GM12878 (cell line): Measurements from ENCODE around the gene SPAG9.

Source experiments
- CTCF ChIP-seq, 3 experiments: IDR thresholded peaks in 2 of 3; conservative IDR thresholded peaks in 1 of 3; 2 replicates each; pipeline ENCODE4 v1.5.1; 2011; ENCODE audit warnings: low read depth in 3 of 3, low read length in 3 of 3, mild to moderate bottlenecking in 3 of 3, control low read depth in 2 of 3, moderate library complexity in 2 of 3, inconsistent platforms in 1 of 3, mixed read lengths in 1 of 3; ENCODE audit not compliant: control insufficient read depth in 2 of 3, insufficient read depth in 1 of 3; ENCODE audit errors: extremely low read depth in 1 of 3
- POLR2AphosphoS5 ChIP-seq: IDR thresholded peaks from 2 replicates; pipeline ENCODE4 v1.6.1; 2011; ENCODE audit warnings: mild to moderate bottlenecking, low read length, inconsistent platforms
- REST ChIP-seq: IDR thresholded peaks from 2 replicates; pipeline ENCODE4 v1.6.1; 2012; ENCODE audit warnings: mild to moderate bottlenecking, low read depth, low read length
- SIN3A ChIP-seq: IDR thresholded peaks from 2 replicates; pipeline ENCODE4 v1.6.1; 2012; ENCODE audit warnings: low read depth, low read length, improper control_type of control experiment
- SREBF1 ChIP-seq: IDR thresholded peaks from 2 replicates; pipeline ENCODE4 v1.6.1; 2012; ENCODE audit warnings: mild to moderate bottlenecking, low read length

GRCh38 chr17:50949128-50949988, 171.3 kb downstream of the SPAG9 start:
- no peak for TF ChIP-seq REST
- no peak for TF ChIP-seq SREBF1
- TF ChIP-seq POLR2AphosphoS5: no peak
- no peak for TF ChIP-seq SIN3A
- TF ChIP-seq CTCF (IDR thresholded peaks at IDR 0.05 in 2 of 3, conservative IDR thresholded peaks at IDR 0.05 in 1 of 3; ENCODE audit: control insufficient read depth in 2 of 3, extremely low read depth in 1 of 3, insufficient read depth in 1 of 3, low read depth in 3 of 3, low read length in 3 of 3): no peak
